HG02981 (cell line): ENCODE data around the gene MVP.
"Not testable (repeated sequence)": the region's sequence is repeated elsewhere in the genome, so short reads cannot be mapped to it uniquely, and the experiment has no call there.

Source experiments
- ATAC-seq: cut with Tn5 transposase; IDR thresholded peaks from one replicate; pipeline ENCODE4 v1.9.1; 2021; ENCODE audit warnings: mild to moderate bottlenecking, moderate library complexity; ENCODE audit not compliant: unreplicated experiment

The MVP gene

DNA sequence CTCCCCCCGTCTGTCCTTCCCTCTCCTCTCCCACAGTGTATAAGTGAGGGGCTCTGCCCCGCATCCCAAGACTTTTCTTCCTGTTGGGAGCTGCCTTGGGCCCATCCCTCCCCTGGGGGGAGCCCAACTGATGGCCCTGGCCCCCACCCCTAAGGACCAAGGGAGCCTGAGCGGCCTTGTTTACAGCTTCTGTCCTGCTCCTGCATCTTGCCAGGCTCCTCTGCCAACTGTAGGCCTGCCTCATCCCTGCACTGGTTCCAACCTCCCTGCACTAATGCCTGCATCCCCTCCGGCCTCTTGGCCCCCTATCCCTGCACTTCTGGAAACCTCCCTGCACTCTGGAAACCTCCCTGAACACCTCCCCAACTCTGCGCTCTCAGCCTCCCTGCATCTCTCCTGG, 5.7 kb upstream of the MVP start:
- ATAC-seq = no peak

DNA sequence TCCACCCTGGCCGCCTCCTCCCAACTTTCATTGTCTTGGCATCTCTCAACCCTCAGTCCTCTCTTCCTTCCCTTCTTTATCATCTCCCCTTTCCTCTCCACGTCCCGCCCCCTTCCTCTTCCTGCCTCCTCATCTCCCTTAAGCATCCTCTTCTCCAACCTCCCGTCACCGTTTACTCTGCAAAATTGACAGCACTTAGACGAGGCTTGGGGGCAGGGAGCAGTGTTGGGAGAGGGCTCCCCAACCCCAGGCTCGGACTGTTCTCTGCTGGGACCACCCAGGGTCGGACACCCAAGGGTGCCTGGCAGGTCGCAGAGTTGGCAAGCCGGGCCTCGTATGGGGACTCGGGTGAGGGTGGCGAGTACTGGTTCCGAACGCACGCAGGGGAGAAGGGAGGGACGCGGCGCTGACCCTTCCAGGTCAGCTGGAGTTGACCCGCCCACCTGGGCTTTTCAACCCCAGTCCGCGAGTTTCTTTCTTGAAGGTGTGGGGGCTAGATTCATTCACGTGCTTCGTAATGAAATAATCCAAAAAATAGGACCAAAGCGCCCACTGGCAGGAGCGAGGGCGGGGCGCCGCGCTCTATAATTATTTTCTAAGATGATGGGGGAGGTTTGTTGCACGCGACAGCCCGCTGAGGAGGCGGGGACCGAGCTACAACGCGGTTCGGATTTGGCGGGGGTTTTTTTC, 5.1 kb upstream of the MVP start:
- ATAC-seq = no peak

DNA sequence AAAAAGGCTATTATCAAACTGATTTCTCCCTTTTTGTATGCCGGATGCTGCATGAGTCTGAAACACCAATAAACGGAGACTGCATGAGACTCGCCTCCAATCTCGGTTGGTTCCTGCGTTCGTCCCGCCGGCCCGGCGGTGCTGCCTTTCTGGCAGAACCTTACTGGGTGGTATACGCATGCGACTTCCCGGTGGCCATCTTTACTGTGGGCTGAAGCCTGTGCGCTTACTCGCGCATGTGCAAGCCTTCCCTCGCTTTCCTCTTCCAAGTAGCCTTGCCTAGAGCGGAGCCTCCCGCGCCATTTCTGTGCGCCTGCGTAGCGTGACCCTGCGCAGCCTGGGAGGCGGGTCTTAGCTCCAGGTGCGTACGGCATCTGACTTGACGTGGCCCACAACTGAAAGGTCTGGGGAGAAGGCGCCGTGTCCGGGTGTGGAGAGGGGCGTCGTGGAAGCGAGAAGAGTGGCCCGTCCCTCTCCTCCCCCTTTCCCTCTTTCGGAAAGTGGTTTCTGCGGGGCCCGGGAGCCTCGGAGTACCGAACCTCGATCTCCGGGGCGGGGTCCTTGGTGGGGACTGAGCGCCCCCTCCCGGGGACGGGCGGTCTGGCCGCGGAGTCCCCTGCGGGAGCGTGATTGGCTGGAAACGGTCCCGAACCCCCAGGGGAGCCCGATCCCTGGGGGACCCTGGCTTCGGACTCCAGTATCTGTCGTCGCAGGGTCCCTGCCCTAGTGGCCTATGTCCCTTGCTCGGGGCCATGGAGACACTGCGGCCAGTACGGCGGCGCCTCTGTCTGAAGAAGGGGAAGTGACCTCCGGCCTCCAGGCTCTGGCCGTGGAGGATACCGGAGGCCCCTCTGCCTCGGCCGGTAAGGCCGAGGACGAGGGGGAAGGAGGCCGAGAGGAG, 4.2 kb upstream of the MVP start, which contains the start of gene PAGR1:
TSS of gene PAGR1 (plus strand) at position 360 of the 901 bp plus-strand sequence. CDS start at position 734, 374 bp downstream.
- peak; percentile 48 for ATAC-seq

DNA sequence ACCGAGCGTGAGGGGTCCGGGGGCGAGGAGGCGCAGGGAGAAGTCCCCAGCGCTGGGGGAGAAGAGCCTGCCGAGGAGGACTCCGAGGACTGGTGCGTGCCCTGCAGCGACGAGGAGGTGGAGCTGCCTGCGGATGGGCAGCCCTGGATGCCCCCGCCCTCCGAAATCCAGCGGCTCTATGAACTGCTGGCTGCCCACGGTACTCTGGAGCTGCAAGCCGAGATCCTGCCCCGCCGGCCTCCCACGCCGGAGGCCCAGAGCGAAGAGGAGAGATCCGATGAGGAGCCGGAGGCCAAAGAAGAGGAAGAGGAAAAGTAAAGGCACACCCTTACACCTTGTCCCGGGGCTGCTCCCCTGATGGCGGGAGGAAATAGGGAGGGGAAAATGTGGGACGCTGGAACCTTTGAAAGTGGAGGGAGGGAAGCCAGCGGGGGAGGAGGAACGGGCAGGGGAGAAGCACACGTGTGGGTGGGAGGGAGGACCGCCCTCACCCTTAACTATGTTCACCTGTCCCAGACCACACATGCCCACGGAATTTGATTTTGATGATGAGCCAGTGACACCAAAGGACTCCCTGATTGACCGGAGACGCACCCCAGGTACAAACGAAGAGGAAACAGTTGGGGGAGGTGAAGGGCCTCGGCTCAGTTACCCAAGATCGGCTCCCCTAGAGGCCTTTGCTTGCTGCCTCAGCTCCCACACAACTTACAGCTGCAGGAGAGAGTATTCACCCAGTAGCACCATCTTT, 3.4 kb upstream of the MVP start:
- ATAC-seq = peak; percentile 4

DNA sequence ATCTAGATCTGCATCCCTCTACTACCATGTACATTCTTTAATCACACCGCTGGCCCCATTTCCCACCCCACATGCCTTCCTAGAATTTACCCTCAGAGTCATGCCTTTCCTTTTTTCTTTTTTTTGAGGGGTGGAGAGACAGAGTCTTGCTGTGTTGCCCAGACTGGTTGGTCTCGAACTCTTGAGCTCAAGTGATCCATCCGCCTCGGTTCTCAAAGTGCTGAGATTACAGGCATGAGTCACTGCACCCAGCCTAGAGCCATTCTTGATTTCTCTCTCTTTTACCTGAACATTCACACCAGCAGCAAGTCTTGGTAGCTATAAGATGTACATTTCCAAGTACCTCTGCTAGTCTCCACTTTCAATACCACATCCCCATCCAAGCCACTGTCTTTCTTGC, 2.2 kb upstream of the MVP start:
- ATAC-seq = no peak

DNA sequence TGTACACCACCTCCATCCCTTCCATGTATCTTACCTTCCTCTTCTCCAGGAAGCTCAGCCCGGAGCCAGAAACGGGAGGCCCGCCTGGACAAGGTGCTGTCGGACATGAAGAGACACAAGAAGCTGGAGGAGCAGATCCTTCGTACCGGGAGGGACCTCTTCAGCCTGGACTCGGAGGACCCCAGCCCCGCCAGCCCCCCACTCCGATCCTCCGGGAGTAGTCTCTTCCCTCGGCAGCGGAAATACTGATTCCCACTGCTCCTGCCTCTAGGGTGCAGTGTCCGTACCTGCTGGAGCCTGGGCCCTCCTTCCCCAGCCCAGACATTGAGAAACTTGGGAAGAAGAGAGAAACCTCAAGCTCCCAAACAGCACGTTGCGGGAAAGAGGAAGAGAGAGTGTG, 756 bp upstream of the MVP start:
- no peak for ATAC-seq

DNA sequence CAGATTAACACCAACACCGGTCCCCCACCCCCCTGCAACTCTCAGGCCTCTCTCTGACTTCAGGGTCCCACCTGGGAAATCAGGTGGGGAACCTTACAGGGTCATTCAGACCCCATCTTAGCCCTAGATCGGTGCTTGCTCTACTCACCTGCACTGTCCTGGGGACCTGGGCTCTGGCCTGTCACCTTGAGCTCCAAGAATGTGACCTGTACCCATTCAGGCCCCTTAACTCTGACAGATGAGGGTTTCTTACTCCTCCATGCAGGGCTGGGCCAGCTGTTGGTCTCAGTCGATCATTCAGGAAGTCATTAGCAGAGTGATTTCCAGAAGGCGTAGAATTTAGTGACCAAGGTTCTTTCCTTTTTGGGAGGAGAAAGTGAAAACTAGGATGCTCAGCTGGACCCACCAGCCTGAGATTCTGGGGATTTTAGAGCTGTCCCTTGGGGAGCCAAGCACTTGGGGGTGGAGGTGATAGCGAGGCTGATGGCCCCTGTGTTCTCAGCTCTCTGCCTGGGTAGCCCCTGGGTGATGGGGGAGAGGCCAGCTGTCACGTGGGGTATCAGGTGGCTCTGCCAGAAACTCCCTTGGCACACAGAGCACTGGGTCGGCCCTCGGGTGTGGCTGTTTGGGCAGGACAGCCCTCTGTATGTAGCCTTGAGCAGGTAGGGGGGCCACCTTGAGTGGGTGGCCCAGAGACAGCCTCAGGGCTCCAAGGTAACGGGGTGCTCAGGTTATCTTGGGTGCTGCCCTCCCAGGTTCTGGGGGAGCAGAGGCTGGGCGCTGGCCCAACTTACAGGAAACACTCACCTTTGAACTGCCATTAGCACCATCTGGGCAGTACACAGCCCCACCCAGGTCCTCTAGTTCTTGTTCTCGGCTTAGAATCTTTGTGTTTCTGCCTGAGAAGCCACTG, 724 bp downstream of the MVP start:
- no peak for ATAC-seq

- ATAC-seq = no peak
Measured at GRCh38 chr16:29821643-29822115, 1.4 kb downstream of the MVP start.

GRCh38 chr16:29824589-29825144, 4.4 kb downstream of the MVP start:
- no peak for ATAC-seq

GRCh38 chr16:29825145-29826044, 5.1 kb downstream of the MVP start:
- ATAC-seq = no peak

GRCh38 chr16:29826342-29826695, 6.1 kb downstream of the MVP start:
- ATAC-seq = no peak

DNA sequence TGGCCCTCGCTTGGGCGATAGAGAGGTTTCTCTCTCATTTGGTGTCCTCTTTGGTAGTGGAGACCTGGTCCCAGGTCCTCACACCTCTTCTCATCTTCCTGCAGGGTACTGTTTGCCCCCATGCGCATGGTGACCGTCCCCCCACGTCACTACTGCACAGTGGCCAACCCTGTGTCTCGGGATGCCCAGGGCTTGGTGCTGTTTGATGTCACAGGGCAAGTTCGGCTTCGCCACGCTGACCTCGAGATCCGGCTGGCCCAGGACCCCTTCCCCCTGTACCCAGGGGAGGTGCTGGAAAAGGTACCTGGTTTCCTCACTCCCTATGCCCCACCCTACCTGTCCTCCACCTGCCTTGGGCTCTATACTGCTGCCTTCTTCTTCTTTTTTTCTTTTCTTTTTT, 10.5 kb downstream of the MVP start:
- ATAC-seq = no peak

DNA sequence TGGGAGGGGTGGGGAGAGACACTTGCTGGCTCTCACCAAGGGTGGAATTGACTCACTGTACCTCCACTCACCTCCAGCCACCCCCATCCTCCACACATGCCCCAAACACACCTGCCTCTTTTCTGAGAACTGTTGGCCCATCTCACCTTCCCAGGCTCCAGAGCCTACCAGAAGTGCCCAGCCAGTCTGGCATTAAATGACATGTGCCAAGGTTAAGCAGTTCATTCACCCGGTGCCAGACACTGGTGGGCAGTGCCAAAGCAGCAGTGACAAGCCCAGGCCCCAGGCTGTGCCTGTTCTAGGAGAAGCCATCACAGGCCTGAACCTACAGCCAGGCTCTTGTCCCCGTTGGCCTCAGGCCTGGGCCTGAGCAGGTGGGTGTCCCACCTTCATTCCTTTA, 11.2 kb downstream of the MVP start:
- ATAC-seq = no peak

DNA sequence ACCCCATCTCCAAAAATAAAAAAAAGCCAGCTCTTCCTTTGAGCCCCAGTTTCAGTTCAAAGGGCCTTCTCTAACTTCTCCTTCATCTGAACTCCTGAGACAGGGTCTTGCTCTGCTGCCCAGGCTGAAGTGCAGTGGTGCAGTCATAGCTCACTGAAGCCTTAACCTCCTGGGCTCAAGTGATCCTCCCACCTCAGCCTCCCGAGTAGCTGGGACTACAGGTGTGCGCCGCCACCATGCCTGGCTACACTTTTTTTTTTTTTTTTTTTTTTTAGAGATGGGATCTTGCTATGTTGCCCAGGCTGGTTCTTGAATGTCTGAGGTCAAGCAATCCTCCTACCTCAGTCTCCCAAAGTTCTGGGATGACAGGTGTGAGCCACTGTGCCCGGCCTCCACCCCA, 13.0 kb downstream of the MVP start:
- not testable (repeated sequence) for ATAC-seq

DNA sequence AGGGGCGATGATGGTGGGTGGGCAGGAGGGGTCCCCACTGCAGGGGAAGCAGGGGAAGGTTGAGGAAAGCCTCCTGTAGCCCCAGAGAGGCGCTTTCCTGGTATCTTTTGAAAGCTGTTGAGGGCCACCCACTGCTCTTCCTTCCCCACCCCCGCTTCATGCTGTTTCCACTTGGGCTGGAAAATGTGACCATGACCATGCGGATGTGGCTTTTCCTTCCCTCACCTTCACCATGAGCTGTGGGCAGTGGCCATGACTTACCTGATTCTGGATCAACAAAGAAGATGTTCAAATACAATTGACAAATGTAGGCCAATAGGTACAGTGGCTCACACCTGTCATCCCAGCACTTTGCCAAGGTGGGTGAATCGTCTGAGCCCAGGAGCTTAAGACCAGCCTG, 13.8 kb downstream of the MVP start:
- no peak for ATAC-seq

DNA sequence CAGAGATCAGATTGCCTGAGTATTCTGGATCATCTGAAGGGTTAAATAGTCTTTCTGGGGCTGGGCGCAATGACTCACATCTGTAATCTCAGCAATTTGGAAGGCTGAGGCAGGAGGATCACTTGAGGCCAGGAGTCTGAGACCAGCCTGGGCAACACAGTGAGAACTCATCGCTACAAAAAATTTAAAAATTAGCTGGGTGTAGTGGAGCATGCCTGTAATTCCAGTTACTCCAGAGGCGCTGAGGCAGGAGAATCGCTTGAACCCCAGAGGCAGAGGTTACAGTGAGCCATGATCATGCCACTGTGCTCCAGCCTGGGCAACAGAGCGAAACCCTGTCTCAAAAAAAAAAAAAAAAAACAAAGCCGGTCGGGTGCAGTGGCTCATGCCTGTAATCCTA, 15.7 kb downstream of the MVP start:
- ATAC-seq = no peak

- ATAC-seq = no peak
Measured at GRCh38 chr16:29836623-29837022, 16.4 kb downstream of the MVP start.

DNA sequence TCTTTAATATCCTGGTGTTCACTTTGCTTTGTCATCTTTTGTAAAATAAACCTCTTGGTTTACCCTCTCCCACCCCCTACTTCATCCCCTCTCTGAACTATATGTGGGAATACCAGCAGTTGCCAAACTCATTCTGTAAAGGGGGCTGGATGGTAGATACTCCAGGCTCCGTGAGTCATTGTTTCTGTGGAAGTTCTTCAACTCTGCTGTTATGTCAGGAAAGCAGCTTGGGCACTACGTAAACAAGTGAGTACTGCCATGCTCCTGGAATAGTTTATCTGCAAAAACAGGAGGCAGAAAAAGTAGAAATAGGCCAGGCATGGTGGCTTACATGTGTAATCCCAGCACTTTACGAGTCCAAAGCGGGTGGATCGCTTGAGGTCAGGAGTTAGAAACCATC, 17.6 kb downstream of the MVP start:
- no peak for ATAC-seq

GRCh38 chr16:29839822-29840221, 19.6 kb downstream of the MVP start:
- ATAC-seq = no peak
